Activated naive CD8-positive, alpha-beta T cell treated with anti-CD3 and anti-CD28 coated beads, Interleukin-2, amount 10 ng/mL, durations not matched to agents 7 days and 5 days (primary cell): ENCODE data around the gene ALPP. TPM values are rescaled to one million over a fixed set of nuclear protein-coding genes. Genes with fewer than 3 reads are reported as not detected.
"Not testable (repeated sequence)": the region's sequence is repeated elsewhere in the genome, so short reads cannot be mapped to it uniquely, and the experiment has no call there.

Experiments used
- ATAC-seq: fragments of 150-1000 bp; cut with Tn5 transposase; one replicate; pipeline ENCODE4 v1.10.0; 2021; ENCODE audit warnings: low read depth, moderate library complexity
- POLR2A ChIA-PET: fragments of 350-600 bp; sonication (Branson Sonifier 250); formaldehyde crosslinking; loops from one replicate; lab custom pipeline; 2021; ENCODE audit warnings: antibody characterized with exemption; lab: Charles Lee
- DNase-seq: peaks from one replicate; pipeline ENCODE4 v3.0.0; 2021
- H3K27ac Mint-ChIP-seq: one replicate; pipeline ENCODE4 v1.8.0; 2022; ENCODE audit warnings: mild to moderate bottlenecking, mixed read lengths
- H3K27me3 Mint-ChIP-seq: one replicate; pipeline ENCODE4 v1.8.0; 2022; ENCODE audit warnings: mild to moderate bottlenecking, moderate library complexity, mixed read lengths
- H3K36me3 Mint-ChIP-seq: one replicate; pipeline ENCODE4 v1.8.0; 2021; ENCODE audit warnings: mild to moderate bottlenecking, mixed read lengths
- H3K4me1 Mint-ChIP-seq: one replicate; pipeline ENCODE4 v1.8.0; 2021; ENCODE audit warnings: mixed read lengths
- H3K4me3 Mint-ChIP-seq: one replicate; pipeline ENCODE4 v1.8.0; 2022; ENCODE audit warnings: mild to moderate bottlenecking, moderate library complexity, mixed read lengths
- H3K9me3 Mint-ChIP-seq: one replicate; pipeline ENCODE4 v1.8.0; 2021; ENCODE audit warnings: mixed read lengths
- total RNA-seq, 2 experiments: library from RNA; stranded (reverse); gene quantifications; one replicate each; pipeline ENCODE4 v1.2.3, GENCODE V29; 2021

The ALPP gene
- total RNA-seq, 2 experiments from 2014 or later: not detected

DNA sequence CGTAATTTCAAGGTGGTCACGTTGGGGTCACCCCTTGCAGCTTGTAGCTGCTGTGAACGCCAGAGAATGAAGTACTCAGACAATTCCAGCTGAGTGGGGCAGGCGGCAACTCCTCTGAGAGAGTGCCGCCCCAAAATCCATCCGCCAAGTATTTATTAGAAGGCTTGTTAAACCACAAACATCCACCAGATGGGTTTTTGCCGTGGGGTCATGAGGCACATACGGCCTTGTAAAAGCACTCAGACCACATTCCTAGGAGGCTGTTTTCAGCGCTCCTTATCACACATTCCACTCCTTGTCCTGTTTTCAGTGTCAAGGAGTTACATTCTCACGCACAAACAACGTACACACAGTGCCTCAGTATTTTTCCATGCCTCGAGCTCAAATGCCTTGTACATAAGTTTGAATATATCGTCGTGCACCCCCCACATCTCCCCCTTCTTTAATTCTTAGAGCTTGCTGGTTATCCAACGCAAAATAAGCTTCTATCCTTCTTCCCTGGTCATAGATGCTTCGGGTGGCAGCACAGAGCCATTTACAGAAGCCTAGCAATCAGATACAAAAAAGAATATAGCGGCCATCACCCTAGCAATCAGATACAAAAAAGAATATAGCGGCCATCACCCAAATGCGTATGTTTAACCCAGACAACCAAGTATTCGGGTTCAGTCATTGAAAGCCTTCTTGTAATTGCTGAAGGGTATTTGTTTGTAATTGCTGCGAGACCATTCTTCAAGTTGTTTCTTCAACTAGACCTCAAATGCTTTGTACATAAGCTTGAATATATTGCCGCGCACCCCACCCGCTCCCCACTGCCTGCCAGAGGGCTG is 7.3 kb downstream of the ALPP start:
- Mint-ChIP-seq H3K9me3 (no peaks in the 10 kb centered on the region), H3K36me3 (no peaks in the 10 kb centered on the region), H3K27me3 (peaks cover 54% of the 10 kb centered on the region), H3K27ac (no peak overlapping the region), H3K4me3 (no peak overlapping the region), H3K4me1 (peaks cover 3% of the 10 kb centered on the region)
- ATAC-seq (no peak), DNase-seq (no peak)
- POLR2A ChIA-PET: no interaction called here

DNA sequence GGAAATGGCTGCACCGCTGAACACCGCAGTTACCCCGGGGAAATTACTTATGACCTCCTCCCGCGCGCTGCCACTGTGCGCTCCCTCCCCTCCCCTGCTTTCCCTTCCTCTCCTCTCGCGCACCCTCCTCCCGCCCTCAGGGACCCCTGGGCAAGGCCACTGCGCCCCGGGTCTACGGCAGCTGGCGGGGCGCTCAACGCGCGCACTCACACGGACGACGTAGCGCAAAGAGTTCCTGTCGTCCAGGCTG is 7.9 kb downstream of the ALPP start:
- H3K4me1 Mint-ChIP-seq: peaks cover 4% of the 10 kb centered on the region

GRCh38 chr2:232386740-232387450 is 8.3 kb downstream of the ALPP start:
- no peaks in the 10 kb centered on the region for H3K9me3 Mint-ChIP-seq
- H3K4me3 Mint-ChIP-seq: no peak overlapping the region
- peaks cover 55% of the 10 kb centered on the region for H3K27me3 Mint-ChIP-seq
- DNase-seq (no peak), ATAC-seq (no peak)
- no peaks in the 10 kb centered on the region for H3K36me3 Mint-ChIP-seq
- H3K4me1 Mint-ChIP-seq: peaks cover 4% of the 10 kb centered on the region
- H3K27ac Mint-ChIP-seq: no peak overlapping the region
- POLR2A ChIA-PET: no interaction called here

More for the DNA sequence above, 7.9 kb downstream of the ALPP start:
- no peak for DNase-seq
- ATAC-seq: no peak
- H3K9me3 Mint-ChIP-seq: no peaks in the 10 kb centered on the region
- H3K27ac Mint-ChIP-seq: no peak overlapping the region
- no peak overlapping the region for H3K4me3 Mint-ChIP-seq
- peaks cover 57% of the 10 kb centered on the region for H3K27me3 Mint-ChIP-seq
- POLR2A ChIA-PET: no interaction called here
- no peaks in the 10 kb centered on the region for H3K36me3 Mint-ChIP-seq

DNA sequence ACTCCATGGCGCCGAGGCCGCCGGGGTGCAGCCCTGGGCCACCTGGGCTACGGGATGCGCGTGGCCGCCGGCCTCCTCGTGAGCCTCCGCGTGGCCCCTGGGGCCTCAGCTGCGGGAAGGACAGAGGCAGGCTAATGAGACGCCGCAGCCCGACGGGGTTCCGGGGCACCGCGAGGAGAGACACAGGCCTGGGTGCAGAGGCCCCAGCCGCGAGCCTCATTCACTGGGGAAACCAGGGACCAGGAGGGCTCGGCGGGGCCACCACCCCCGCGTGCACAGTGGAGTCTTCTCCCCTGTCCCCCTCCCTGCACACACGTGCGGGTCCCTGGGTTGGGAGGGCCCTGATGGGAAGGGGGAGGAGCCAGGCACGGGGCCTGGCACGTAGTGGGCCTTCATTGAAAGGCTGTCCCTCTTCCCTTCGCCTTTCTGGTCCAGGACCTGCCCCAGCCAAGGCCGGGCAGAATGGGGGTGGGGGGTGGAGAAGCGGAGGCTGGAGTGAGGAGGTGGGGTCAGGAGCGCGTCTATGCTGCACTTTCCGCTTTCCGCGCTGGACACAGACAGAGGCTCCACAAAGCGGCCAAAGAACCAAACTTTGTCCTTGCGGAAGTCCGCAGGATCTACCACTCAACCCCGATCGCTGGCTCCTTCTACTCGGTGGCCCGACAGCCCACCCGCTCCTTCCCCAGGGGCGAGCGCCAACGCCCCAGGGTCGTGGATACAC is 9.1 kb downstream of the ALPP start:
- Mint-ChIP-seq H3K36me3 (no peaks in the 10 kb centered on the region), H3K4me1 (peaks cover 4% of the 10 kb centered on the region), H3K27me3 (peaks cover 54% of the 10 kb centered on the region), H3K9me3 (no peaks in the 10 kb centered on the region), H3K4me3 (no peak overlapping the region), H3K27ac (no peak overlapping the region)
- ATAC-seq (no peak), DNase-seq (no peak)
- POLR2A ChIA-PET: no interaction called here

DNA sequence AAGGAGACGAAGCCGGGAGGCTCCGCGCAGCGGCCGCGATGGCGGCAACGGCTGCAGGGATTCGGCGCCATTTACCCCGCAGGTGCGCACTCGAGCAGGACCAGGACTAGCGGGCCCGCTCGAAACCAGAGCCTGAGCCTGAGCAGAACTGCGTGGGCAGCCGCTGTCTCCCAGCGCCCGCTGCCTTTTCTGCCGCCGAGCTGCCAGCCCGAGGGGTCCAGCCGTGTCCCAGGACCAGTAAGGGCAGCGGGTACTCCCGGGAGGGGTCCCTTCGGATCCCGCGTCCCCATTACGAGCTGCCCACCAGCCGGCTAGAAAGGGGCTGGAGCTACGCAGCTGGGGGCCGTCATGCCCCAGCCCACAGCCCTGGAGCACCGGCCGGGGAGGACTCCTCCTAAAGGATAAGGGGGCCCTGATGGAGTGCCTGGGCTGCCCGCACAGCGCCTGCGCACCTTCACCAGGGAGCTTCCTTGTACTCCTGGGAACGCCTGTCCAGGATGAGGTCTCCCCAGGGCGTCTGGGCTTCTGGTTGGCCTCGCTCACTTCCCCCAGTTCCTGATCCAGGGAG is 9.9 kb downstream of the ALPP start:
- DNase-seq (no peak), ATAC-seq (no peak)
- Mint-ChIP-seq H3K4me1 (peaks cover 4% of the 10 kb centered on the region), H3K36me3 (no peaks in the 10 kb centered on the region), H3K4me3 (no peak overlapping the region), H3K9me3 (no peaks in the 10 kb centered on the region), H3K27ac (no peak overlapping the region), H3K27me3 (peaks cover 54% of the 10 kb centered on the region)
- POLR2A ChIA-PET: no interaction called here

- ATAC-seq (no peak), DNase-seq (no peak)
- Mint-ChIP-seq H3K27me3 (peaks cover 52% of the 10 kb centered on the region), H3K36me3 (no peaks in the 10 kb centered on the region), H3K9me3 (no peaks in the 10 kb centered on the region), H3K27ac (no peak overlapping the region), H3K4me1 (peaks cover 4% of the 10 kb centered on the region), H3K4me3 (no peak overlapping the region)
- POLR2A ChIA-PET: no interaction called here
Observed at GRCh38 chr2:232389327-232389726, 10.8 kb downstream of the ALPP start.

GRCh38 chr2:232390661-232391060 is 12.1 kb downstream of the ALPP start:
- POLR2A ChIA-PET: no interaction called here
- Mint-ChIP-seq H3K4me3 (no peak overlapping the region), H3K4me1 (peaks cover 4% of the 10 kb centered on the region), H3K27me3 (peaks cover 45% of the 10 kb centered on the region), H3K27ac (no peak overlapping the region), H3K36me3 (no peaks in the 10 kb centered on the region), H3K9me3 (no peaks in the 10 kb centered on the region)
- ATAC-seq (no peak), DNase-seq (no peak)

- POLR2A ChIA-PET: no interaction called here
- no peak for ATAC-seq
- Mint-ChIP-seq H3K4me3 (no peak overlapping the region), H3K9me3 (no peaks in the 10 kb centered on the region), H3K27me3 (peaks cover 47% of the 10 kb centered on the region), H3K4me1 (peaks cover 4% of the 10 kb centered on the region), H3K27ac (no peak overlapping the region), H3K36me3 (no peaks in the 10 kb centered on the region)
- DNase-seq: no peak
Observed at GRCh38 chr2:232393556-232393955, 15.0 kb downstream of the ALPP start.

- DNase-seq, H3K36me3 Mint-ChIP-seq, ATAC-seq, H3K4me1 Mint-ChIP-seq, H3K27ac Mint-ChIP-seq, POLR2A ChIA-PET, H3K4me3 Mint-ChIP-seq, H3K9me3 Mint-ChIP-seq: not testable (repeated sequence)
- H3K27me3 Mint-ChIP-seq: peaks cover 50% of the 10 kb centered on the region
Observed at GRCh38 chr2:232394431-232394830, 15.9 kb downstream of the ALPP start.

DNA sequence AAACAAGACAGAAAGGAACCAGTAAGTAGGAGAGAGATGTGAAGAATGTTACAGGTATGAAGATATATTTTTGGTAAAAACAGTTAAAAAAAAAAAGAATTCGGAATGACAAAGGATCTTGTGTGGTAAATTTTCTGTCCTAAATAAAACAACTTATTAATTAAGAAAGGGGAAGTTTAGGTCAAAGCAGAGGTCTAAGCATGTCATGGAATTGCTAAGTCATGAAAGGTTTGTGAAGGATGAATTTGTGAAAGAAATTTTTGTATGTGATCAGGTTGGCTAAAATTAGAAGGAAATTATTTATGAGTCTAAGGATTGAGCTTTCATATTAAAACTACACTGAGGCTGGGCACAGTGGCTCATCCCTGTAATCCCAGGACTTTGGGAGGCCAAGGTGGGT is 17.0 kb downstream of the ALPP start:
- Mint-ChIP-seq H3K36me3 (no peaks in the 10 kb centered on the region), H3K4me3 (no peak overlapping the region), H3K27ac (no peak overlapping the region), H3K27me3 (peaks cover 43% of the 10 kb centered on the region), H3K4me1 (peaks cover 4% of the 10 kb centered on the region), H3K9me3 (no peaks in the 10 kb centered on the region)
- POLR2A ChIA-PET: no interaction called here
- ATAC-seq: no peak
- DNase-seq: no peak

DNA sequence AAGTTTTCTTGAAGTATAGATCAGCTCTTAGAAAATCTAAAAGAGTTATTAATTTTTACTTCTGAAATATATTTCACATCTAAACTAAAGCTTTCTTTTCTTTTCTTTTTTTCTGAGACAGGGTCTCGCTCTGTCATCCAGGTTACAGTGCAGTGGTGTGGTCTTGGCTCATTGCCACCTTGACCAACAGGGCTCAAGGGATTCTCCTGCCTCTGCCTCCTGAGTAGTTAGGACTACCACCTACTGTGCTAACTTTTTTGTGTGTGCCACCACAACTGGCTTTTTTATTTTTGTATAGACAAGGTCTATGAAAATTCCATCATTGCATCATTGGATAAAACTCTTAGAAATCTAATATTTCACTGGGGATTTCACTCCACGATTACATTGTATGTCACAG is 18.1 kb downstream of the ALPP start:
- H3K36me3 Mint-ChIP-seq: no peaks in the 10 kb centered on the region
- no peaks in the 10 kb centered on the region for H3K9me3 Mint-ChIP-seq
- ATAC-seq (no peak), DNase-seq (no peak)
- no peak overlapping the region for H3K4me3 Mint-ChIP-seq
- H3K27me3 Mint-ChIP-seq: peaks cover 38% of the 10 kb centered on the region
- no peaks in the 10 kb centered on the region for H3K4me1 Mint-ChIP-seq
- POLR2A ChIA-PET: no interaction called here
- no peak overlapping the region for H3K27ac Mint-ChIP-seq

DNA sequence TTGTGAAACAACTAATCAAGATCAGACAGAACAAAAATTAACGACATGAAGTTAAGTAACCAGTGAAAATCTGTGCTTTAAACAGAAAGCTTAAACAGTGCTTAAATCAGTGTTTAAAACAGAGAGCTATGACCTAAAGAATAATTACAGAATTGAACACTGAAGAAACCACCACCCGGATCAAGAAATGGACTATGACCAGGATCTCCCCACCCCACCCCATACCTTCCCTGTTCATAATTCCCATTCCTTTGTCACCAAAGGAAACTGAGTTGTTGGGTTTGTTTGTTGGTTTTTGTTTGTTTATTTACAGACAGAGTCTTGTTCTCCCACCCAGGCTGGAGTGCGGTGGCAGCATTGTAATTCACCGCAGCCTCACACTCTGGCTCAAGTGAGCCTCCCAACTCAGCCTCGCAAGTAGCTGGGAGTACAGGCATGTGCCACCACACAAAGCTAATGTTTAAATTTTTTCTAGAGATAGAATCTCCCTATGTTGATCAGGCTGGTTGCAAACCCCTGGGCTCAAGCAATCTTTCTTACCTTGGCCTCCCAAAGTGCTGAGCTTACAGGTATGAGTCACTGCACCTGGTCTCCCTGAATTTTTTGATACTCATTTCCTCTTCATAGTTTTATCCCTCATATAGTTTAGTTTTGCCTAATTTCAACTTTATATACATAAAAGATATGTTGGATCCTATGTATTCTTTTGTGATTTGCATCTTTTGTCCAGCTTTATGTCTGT is 19.9 kb downstream of the ALPP start:
- POLR2A ChIA-PET: no interaction called here
- DNase-seq (no peak), ATAC-seq (no peak)
- Mint-ChIP-seq H3K4me1 (no peaks in the 10 kb centered on the region), H3K27me3 (peaks cover 30% of the 10 kb centered on the region), H3K4me3 (no peak overlapping the region), H3K27ac (no peak overlapping the region), H3K36me3 (no peaks in the 10 kb centered on the region), H3K9me3 (no peaks in the 10 kb centered on the region)
